Heart left ventricle (tissue), 13 donors: Measurements from ENCODE around the gene DNM3.

Experiments used
- POLR2A ChIP-seq, 2 donors: fragments of 450-650 bp; IDR thresholded peaks; one replicate each; pipeline ENCODE4 v1.6.1; 2017; ENCODE audit warnings: antibody characterized with exemption in 2 of 2, mild to moderate bottlenecking in 2 of 2, moderate library complexity in 2 of 2
- TF ChIP-seq, protein P1 (sequence below), 12 donors: fragments of 200-600 bp; sonication (generic) in 4 of 12; IDR thresholded peaks; one replicate each; pipeline versions ENCODE4 v1.5.0 to v1.8.0; 2018 to 2022; ENCODE audit warnings: antibody characterized with exemption in 12 of 12, mild to moderate bottlenecking in 5 of 12
- donor health status: ischemic (EF 13 %, LVEDD 7.1; RV severe dilation, severe dysfunction).
- donor health status: DM: no; HTN: yes; CAD: no.
- donor health status: DM: no; HTN: no; CAD: no.
- donor health status: ischemic (EF 25% LVEDD 6.9; RV normal size, moderate dysfunction).
- donor health status: ischemic (EF 25% LVEDD 5.7; RV mildly dilated, moderate dysfunction).
- donor health status: ischemic (EF 35%, LVEDD 5.7; RV mildly dilated, moderate dysfunction).
- donor health status: nonischemic (EF 11% LVEDD 7.7; RV severe dilation, severe dysfunction).
- donor health status: DM: yes; HTN: yes; CAD: no.
- donor health status: PGD.
- donor health status: ischemic (EF 29% LVEDD 5.4; RV normal size, mild dysfunction).
- donor health status: nonischemic (EF 23%, LVEDD 6.1; RV moderate dilation, normal function).

DNA sequence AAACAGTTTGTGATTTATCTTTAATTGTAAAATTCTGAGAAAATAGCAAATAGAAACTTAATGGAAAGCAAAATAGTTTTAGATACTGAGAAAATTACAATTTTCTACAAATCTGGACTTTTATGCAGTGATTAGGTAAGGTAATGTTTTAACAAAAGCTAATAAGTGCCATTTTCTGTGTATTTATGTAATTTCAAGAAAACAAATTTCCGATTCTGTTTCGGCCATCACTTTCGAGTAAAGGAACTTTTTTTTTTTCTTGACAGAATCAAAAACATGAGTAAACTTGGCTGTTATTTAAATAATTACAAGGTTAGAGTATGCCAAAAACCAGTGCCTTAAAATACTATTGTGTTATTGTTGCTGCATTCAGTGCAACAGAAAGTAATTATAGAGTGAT lies 298.8 kb downstream of the DNM3 start:
- TF ChIP-seq, protein P1, sequence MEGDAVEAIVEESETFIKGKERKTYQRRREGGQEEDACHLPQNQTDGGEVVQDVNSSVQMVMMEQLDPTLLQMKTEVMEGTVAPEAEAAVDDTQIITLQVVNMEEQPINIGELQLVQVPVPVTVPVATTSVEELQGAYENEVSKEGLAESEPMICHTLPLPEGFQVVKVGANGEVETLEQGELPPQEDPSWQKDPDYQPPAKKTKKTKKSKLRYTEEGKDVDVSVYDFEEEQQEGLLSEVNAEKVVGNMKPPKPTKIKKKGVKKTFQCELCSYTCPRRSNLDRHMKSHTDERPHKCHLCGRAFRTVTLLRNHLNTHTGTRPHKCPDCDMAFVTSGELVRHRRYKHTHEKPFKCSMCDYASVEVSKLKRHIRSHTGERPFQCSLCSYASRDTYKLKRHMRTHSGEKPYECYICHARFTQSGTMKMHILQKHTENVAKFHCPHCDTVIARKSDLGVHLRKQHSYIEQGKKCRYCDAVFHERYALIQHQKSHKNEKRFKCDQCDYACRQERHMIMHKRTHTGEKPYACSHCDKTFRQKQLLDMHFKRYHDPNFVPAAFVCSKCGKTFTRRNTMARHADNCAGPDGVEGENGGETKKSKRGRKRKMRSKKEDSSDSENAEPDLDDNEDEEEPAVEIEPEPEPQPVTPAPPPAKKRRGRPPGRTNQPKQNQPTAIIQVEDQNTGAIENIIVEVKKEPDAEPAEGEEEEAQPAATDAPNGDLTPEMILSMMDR (IDR thresholded peaks at IDR 0.05), result no peak
- TF ChIP-seq POLR2A (IDR thresholded peaks at IDR 0.05), result no peak
